Immature natural killer cell (primary cell): Measurements from ENCODE around the gene STXBP5. TPM values are rescaled to one million over a fixed set of nuclear protein-coding genes. Genes with fewer than 3 reads are reported as not detected.
A peak's percentile ranks its signal among the peaks of the same experiment; 100 is the strongest.

Experiments
- DNase-seq, 3 donors: peaks; one replicate each; pipeline ENCODE4 v3.0.0; 2022; ENCODE audit warnings: mixed read lengths in 1 of 3
- H3K27ac Mint-ChIP-seq, 6 donors: one replicate each; pipeline ENCODE4 v1.8.0; 2020; ENCODE audit warnings: mixed read lengths in 6 of 6, mild to moderate bottlenecking in 5 of 6, inconsistent platforms in 4 of 6, moderate library complexity in 3 of 6
- H3K27me3 Mint-ChIP-seq, 3 donors: one replicate each; pipeline ENCODE4 v1.8.0; 2020 to 2021; ENCODE audit warnings: low read depth in 3 of 3, mild to moderate bottlenecking in 3 of 3, mixed read lengths in 3 of 3, moderate library complexity in 3 of 3, inconsistent platforms in 1 of 3
- H3K36me3 Mint-ChIP-seq, 3 donors: one replicate each; pipeline ENCODE4 v1.8.0; 2020; ENCODE audit warnings: mixed read lengths in 3 of 3, inconsistent platforms in 2 of 3, mild to moderate bottlenecking in 2 of 3
- H3K4me1 Mint-ChIP-seq, 2 donors: one replicate each; pipeline ENCODE4 v1.8.0; 2020; ENCODE audit warnings: inconsistent platforms in 2 of 2, mild to moderate bottlenecking in 2 of 2, mixed read lengths in 2 of 2, moderate library complexity in 1 of 2
- H3K4me3 Mint-ChIP-seq, 5 donors: one replicate each; pipeline ENCODE4 v1.8.0; 2020; ENCODE audit warnings: mild to moderate bottlenecking in 5 of 5, mixed read lengths in 5 of 5, inconsistent platforms in 3 of 5, moderate library complexity in 3 of 5
- H3K9me3 Mint-ChIP-seq, 6 donors: one replicate each; pipeline ENCODE4 v1.8.0; 2020; ENCODE audit warnings: mild to moderate bottlenecking in 6 of 6, mixed read lengths in 6 of 6, inconsistent platforms in 4 of 6, moderate library complexity in 3 of 6
- polyA plus RNA-seq, 3 donors: library from polyadenylated mRNA; unstranded; fragments of 300-500 nt; fragmentation: Illumina TruSeq; gene quantifications; one replicate each; pipeline ENCODE4 v1.2.3, GENCODE V29; 2021

STXBP5 gene
- polyA plus RNA-seq, 3 donors from 2014 or later, result 2.9 to 5.4 (median 3.1) TPM

GRCh38 chr6:147283460-147283859 is 79.2 kb downstream of the STXBP5 start:
- Mint-ChIP-seq H3K9me3 (no peaks in the 10 kb centered on the region), H3K4me3 (no peak overlapping the region), H3K27ac (no peak overlapping the region), H3K4me1 (peaks cover 21 to 43% of the 10 kb centered on the region in 2 donors), H3K36me3 (peaks cover 12 to 19% (median 14%) of the 10 kb centered on the region in 3 donors), H3K27me3 (no peaks in the 10 kb centered on the region)
- DNase-seq, result no peak

- no peak overlapping the region for H3K4me3 Mint-ChIP-seq
- peak overlapping the region in 4 of 6 donors; percentile 20 to 46 (median 32) for H3K27ac Mint-ChIP-seq
- H3K9me3 Mint-ChIP-seq, result no peaks in the 10 kb centered on the region
- DNase-seq, result peak in 2 of 3 donors; percentile 11 to 16
- H3K4me1 Mint-ChIP-seq, result peaks cover 22 to 35% of the 10 kb centered on the region in 2 donors
- H3K36me3 Mint-ChIP-seq, result peaks cover 0 to 14% (median 4%) of the 10 kb centered on the region in 3 donors
- H3K27me3 Mint-ChIP-seq, result no peaks in the 10 kb centered on the region
Measured at GRCh38 chr6:147285087-147285855, 81.1 kb downstream of the STXBP5 start.

- H3K4me1 Mint-ChIP-seq, result peaks cover 17 to 22% of the 10 kb centered on the region in 2 donors
- no peaks in the 10 kb centered on the region for H3K27me3 Mint-ChIP-seq
- peaks cover 0 to 16% (median 4%) of the 10 kb centered on the region in 3 donors for H3K36me3 Mint-ChIP-seq
- H3K4me3 Mint-ChIP-seq, result no peak overlapping the region
- H3K9me3 Mint-ChIP-seq, result no peaks in the 10 kb centered on the region
- DNase-seq, result no peak
- H3K27ac Mint-ChIP-seq, result no peak overlapping the region
Measured at GRCh38 chr6:147287869-147288271, 83.7 kb downstream of the STXBP5 start.

- H3K36me3 Mint-ChIP-seq, result peaks cover 25 to 52% (median 37%) of the 10 kb centered on the region in 3 donors
- H3K27me3 Mint-ChIP-seq, result peaks cover 0 to 2% (median 0%) of the 10 kb centered on the region in 3 donors
- no peak for DNase-seq
- peak overlapping the region in 3 of 5 donors; percentile 65 to 76 (median 68) for H3K4me3 Mint-ChIP-seq
- H3K4me1 Mint-ChIP-seq, result peaks cover 15 to 25% of the 10 kb centered on the region in 2 donors
- peaks cover 0 to 15% (median 8%) of the 10 kb centered on the region in 6 donors for H3K9me3 Mint-ChIP-seq
- no peak overlapping the region for H3K27ac Mint-ChIP-seq
Measured at GRCh38 chr6:147297124-147297523, 92.9 kb downstream of the STXBP5 start.

GRCh38 chr6:147297663-147298316 is 93.6 kb downstream of the STXBP5 start:
- Mint-ChIP-seq H3K4me1 (peaks cover 15 to 25% of the 10 kb centered on the region in 2 donors), H3K9me3 (peaks cover 0 to 15% (median 8%) of the 10 kb centered on the region in 6 donors), H3K36me3 (peaks cover 28 to 52% (median 39%) of the 10 kb centered on the region in 3 donors), H3K27me3 (peaks cover 0 to 2% (median 0%) of the 10 kb centered on the region in 3 donors), H3K27ac (peak overlapping the region; percentile 0 to 81 (median 46)), H3K4me3 (peak overlapping the region; percentile 65 to 76 (median 74))
- peak; percentile 9 to 34 (median 20) for DNase-seq

- peaks cover 27 to 51% (median 38%) of the 10 kb centered on the region in 3 donors for H3K36me3 Mint-ChIP-seq
- no peak for DNase-seq
- peak overlapping the region in 4 of 5 donors; percentile 65 to 76 (median 75) for H3K4me3 Mint-ChIP-seq
- H3K27ac Mint-ChIP-seq, result peak overlapping the region; percentile 0 to 81 (median 43)
- H3K9me3 Mint-ChIP-seq, result peaks cover 0 to 15% (median 8%) of the 10 kb centered on the region in 6 donors
- peaks cover 15 to 25% of the 10 kb centered on the region in 2 donors for H3K4me1 Mint-ChIP-seq
- peaks cover 0 to 2% (median 0%) of the 10 kb centered on the region in 3 donors for H3K27me3 Mint-ChIP-seq
Measured at GRCh38 chr6:147298461-147298860, 94.2 kb downstream of the STXBP5 start.

- no peak for DNase-seq
- H3K27me3 Mint-ChIP-seq, result peaks cover 0 to 2% (median 0%) of the 10 kb centered on the region in 3 donors
- no peak overlapping the region for H3K4me3 Mint-ChIP-seq
- H3K27ac Mint-ChIP-seq, result peak overlapping the region in 1 of 6 donors; percentile 6
- H3K9me3 Mint-ChIP-seq, result peaks cover 0 to 15% (median 8%) of the 10 kb centered on the region in 6 donors
- H3K36me3 Mint-ChIP-seq, result peaks cover 32 to 53% (median 41%) of the 10 kb centered on the region in 3 donors
- H3K4me1 Mint-ChIP-seq, result peaks cover 15 to 25% of the 10 kb centered on the region in 2 donors
Measured at GRCh38 chr6:147299035-147299434, 94.8 kb downstream of the STXBP5 start.

GRCh38 chr6:147301070-147301469 is 96.9 kb downstream of the STXBP5 start:
- H3K27me3 Mint-ChIP-seq, result peaks cover 0 to 2% (median 1%) of the 10 kb centered on the region in 3 donors
- H3K27ac Mint-ChIP-seq, result no peak overlapping the region
- DNase-seq, result no peak
- H3K9me3 Mint-ChIP-seq, result peaks cover 0 to 15% (median 7%) of the 10 kb centered on the region in 6 donors
- peaks cover 15 to 25% of the 10 kb centered on the region in 2 donors for H3K4me1 Mint-ChIP-seq
- peaks cover 27 to 51% (median 32%) of the 10 kb centered on the region in 3 donors for H3K36me3 Mint-ChIP-seq
- no peak overlapping the region for H3K4me3 Mint-ChIP-seq

GRCh38 chr6:147304016-147304415 is 99.8 kb downstream of the STXBP5 start:
- Mint-ChIP-seq H3K27ac (no peak overlapping the region), H3K4me1 (no peaks in the 10 kb centered on the region), H3K27me3 (peaks cover 0 to 3% (median 1%) of the 10 kb centered on the region in 3 donors), H3K4me3 (no peak overlapping the region), H3K36me3 (peaks cover 19 to 24% (median 21%) of the 10 kb centered on the region in 3 donors), H3K9me3 (no peaks in the 10 kb centered on the region)
- DNase-seq, result no peak

- Mint-ChIP-seq H3K9me3 (no peaks in the 10 kb centered on the region), H3K27me3 (peaks cover 0 to 3% (median 0%) of the 10 kb centered on the region in 3 donors), H3K36me3 (peaks cover 4 to 16% (median 8%) of the 10 kb centered on the region in 3 donors), H3K27ac (no peak overlapping the region), H3K4me3 (no peak overlapping the region), H3K4me1 (no peaks in the 10 kb centered on the region)
- no peak for DNase-seq
Measured at GRCh38 chr6:147310521-147310920, 106.3 kb downstream of the STXBP5 start.

- Mint-ChIP-seq H3K27ac (no peak overlapping the region), H3K9me3 (no peaks in the 10 kb centered on the region), H3K4me1 (no peaks in the 10 kb centered on the region), H3K27me3 (peaks cover 0 to 2% (median 0%) of the 10 kb centered on the region in 3 donors), H3K36me3 (peaks cover 8 to 21% (median 8%) of the 10 kb centered on the region in 3 donors), H3K4me3 (no peak overlapping the region)
- DNase-seq, result no peak
Measured at GRCh38 chr6:147311218-147311617, 107.0 kb downstream of the STXBP5 start.

- H3K27ac Mint-ChIP-seq, result peak overlapping the region in 3 of 6 donors; percentile 12 to 97 (median 84)
- no peak for DNase-seq
- no peaks in the 10 kb centered on the region for H3K9me3 Mint-ChIP-seq
- H3K36me3 Mint-ChIP-seq, result peaks cover under 1 to 10% (median 5%) of the 10 kb centered on the region in 3 donors
- H3K27me3 Mint-ChIP-seq, result peaks cover 0 to 2% (median 2%) of the 10 kb centered on the region in 3 donors
- H3K4me1 Mint-ChIP-seq, result peaks cover 24 to 36% of the 10 kb centered on the region in 2 donors
- peak overlapping the region in 1 of 5 donors; percentile 38 for H3K4me3 Mint-ChIP-seq
Measured at GRCh38 chr6:147321260-147321659, 117.0 kb downstream of the STXBP5 start.

GRCh38 chr6:147322299-147323162 is 118.3 kb downstream of the STXBP5 start:
- Mint-ChIP-seq H3K27ac (peak overlapping the region; percentile 84 to 97 (median 94)), H3K4me3 (peak overlapping the region; percentile 69 to 88 (median 80)), H3K4me1 (peaks cover 24 to 36% of the 10 kb centered on the region in 2 donors), H3K36me3 (peaks cover 11 to 22% (median 16%) of the 10 kb centered on the region in 3 donors), H3K27me3 (peaks cover 0 to 2% (median 2%) of the 10 kb centered on the region in 3 donors), H3K9me3 (no peaks in the 10 kb centered on the region)
- peak; percentile 22 to 55 (median 36) for DNase-seq
